Kidney epithelial cell (primary cell): ENCODE results near the gene EPHX1. TPM values are rescaled to one million over a fixed set of nuclear protein-coding genes. Genes with fewer than 3 reads are reported as not detected.
A peak's percentile ranks its signal among the peaks of the same experiment; 100 is the strongest.

Source experiments
- DNase-seq: peaks from one replicate; pipeline ENCODE4 v3.0.0-alpha.2; 2010; ENCODE audit warnings: low read depth
- H3K27me3 ChIP-seq: 2 replicates; pipeline ENCODE4 v1.6.0; 2011; ENCODE audit warnings: low read length; ENCODE audit not compliant: control insufficient read depth, insufficient read depth
- H3K36me3 ChIP-seq: 2 replicates; pipeline ENCODE4 v1.5.1; 2011; ENCODE audit warnings: low read length; ENCODE audit not compliant: control insufficient read depth, insufficient read depth
- H3K4me3 ChIP-seq: 2 replicates; pipeline ENCODE4 v1.5.1; 2011; ENCODE audit warnings: low read depth, mild to moderate bottlenecking, control low read depth, low read length
- total RNA-seq: library from RNA; depleted of rRNA; stranded (reverse); fragments of >200 nt; gene quantifications from 2 replicates; pipeline ENCODE4 v1.2.3, GENCODE V29; 2015
- TF ChIP-seq, protein P1 (sequence below): IDR thresholded peaks from 2 replicates; pipeline ENCODE4 v1.5.1; 2011; ENCODE audit warnings: mild to moderate bottlenecking, moderate library complexity, low read length, control low read depth, inconsistent platforms; ENCODE audit not compliant: insufficient read depth, poor library complexity, severe bottlenecking

The EPHX1 gene
- total RNA-seq, 1 donor from 2014 or later = 23.6 TPM

DNA sequence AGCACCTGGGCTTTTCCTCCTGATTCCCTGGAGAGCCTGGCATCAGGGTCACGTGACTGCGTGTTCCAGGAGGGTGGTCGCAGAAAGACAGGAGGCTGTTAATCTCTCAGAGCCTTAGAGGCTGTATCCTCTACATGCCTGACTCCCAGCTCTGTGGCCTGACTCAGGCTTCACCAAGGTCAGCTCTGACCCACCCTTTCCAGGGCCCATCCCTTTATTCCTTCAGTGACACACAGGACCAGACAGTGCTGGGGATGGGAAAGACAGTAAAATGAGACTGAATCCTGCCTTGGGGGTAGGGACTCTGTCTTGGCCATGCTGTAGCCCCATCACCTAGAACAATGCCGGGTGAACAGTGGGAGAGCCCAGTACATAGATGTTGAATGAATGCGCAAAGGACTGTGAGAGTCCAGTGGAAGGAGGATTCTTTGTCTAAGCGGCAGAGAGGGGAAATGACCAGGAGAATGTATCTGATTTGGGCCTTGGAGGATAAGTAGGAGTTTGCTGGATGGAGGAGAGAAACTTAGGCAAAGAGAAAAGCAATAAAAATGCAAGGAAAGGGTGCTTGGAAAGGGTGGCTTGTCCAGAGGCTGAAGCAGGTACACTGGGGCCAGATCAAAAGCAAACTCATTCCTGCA, 33.0 kb downstream of the EPHX1 start:
- no peak for DNase-seq
- Histone ChIP-seq H3K36me3 (peaks cover 7% of the 10 kb centered on the region), H3K27me3 (no peaks in the 10 kb centered on the region), H3K4me3 (no peak overlapping the region)
- TF ChIP-seq, protein P1, sequence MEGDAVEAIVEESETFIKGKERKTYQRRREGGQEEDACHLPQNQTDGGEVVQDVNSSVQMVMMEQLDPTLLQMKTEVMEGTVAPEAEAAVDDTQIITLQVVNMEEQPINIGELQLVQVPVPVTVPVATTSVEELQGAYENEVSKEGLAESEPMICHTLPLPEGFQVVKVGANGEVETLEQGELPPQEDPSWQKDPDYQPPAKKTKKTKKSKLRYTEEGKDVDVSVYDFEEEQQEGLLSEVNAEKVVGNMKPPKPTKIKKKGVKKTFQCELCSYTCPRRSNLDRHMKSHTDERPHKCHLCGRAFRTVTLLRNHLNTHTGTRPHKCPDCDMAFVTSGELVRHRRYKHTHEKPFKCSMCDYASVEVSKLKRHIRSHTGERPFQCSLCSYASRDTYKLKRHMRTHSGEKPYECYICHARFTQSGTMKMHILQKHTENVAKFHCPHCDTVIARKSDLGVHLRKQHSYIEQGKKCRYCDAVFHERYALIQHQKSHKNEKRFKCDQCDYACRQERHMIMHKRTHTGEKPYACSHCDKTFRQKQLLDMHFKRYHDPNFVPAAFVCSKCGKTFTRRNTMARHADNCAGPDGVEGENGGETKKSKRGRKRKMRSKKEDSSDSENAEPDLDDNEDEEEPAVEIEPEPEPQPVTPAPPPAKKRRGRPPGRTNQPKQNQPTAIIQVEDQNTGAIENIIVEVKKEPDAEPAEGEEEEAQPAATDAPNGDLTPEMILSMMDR = no peak

DNA sequence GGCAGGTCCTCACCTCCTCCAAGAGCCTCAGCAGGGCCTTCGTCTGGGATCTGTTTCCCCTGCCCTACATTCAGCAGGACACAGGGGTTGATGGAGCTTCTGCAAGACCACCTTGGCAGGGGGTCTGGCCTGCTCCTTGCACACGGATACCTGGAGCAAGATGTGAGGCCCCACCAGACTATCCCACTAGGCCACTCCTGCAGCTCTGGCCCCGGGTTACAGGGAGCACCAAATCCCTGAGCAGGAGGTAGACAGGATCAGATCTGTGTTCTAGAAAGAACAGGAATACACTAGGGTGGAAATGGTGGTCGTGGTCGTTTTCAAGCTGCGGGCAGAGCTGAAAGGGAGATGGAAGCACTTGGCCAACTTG, 33.5 kb downstream of the EPHX1 start:
- H3K36me3 ChIP-seq = peaks cover 7% of the 10 kb centered on the region
- no peak overlapping the region for H3K4me3 ChIP-seq
- no peak for DNase-seq
- H3K27me3 ChIP-seq = no peaks in the 10 kb centered on the region
- TF ChIP-seq, protein P1 = no peak

DNA sequence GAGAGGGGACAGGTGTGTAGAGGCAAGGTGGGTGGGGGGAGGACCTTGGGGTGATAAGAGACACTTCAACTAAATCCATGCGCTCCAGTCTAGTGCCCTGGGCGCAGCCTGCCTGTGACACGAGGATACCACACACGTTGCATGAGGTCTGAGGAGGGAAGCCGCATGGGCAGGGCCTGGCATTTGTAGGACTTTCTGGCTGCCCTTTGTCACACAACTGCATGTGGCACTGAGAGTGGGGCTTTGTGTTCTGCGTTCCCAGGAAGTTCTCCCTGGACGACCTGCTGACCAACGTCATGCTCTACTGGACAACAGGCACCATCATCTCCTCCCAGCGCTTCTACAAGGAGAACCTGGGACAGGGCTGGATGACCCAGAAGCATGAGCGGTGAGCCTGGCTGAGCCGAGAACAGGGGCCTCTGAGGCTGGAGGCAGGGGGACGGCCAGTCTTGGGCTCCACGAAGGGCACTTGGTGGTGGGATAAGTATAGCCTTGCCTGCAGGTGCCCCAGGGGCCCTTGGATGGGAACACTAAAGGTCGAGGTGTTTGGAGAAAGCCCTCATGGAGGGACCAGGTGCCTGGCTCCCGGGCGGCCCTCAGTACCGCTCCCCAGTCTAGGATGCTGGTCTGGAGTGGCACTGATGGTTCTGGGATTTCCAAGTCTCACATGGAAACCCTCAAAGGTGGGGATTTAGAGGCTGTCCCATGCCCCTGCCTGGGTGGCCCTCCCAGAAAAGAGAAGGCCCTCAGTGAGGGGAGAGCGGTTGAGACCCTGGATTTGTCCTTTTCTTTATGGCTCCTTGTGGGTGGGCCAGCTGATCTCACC, 34.5 kb downstream of the EPHX1 start:
- TF ChIP-seq, protein P1 = no peak

DNA sequence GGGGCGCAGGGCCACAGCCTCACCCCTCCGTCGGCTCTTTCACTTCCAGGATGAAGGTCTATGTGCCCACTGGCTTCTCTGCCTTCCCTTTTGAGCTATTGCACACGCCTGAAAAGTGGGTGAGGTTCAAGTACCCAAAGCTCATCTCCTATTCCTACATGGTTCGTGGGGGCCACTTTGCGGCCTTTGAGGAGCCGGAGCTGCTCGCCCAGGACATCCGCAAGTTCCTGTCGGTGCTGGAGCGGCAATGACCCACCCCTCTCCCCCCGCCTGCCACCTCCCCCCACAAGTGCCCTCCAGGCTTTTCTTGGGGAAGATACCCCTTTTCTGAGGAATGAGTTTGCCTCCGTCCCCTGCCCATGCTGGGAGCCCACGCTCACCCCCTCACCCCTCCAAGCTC, 35.2 kb downstream of the EPHX1 start:
- peaks cover 8% of the 10 kb centered on the region for H3K36me3 ChIP-seq
- TF ChIP-seq, protein P1 = no peak
- H3K27me3 ChIP-seq = no peaks in the 10 kb centered on the region
- DNase-seq = no peak
- H3K4me3 ChIP-seq = no peak overlapping the region

More for the DNA sequence above, 34.5 kb downstream of the EPHX1 start:
- peaks cover 8% of the 10 kb centered on the region for H3K36me3 ChIP-seq
- no peak for DNase-seq
- no peak overlapping the region for H3K4me3 ChIP-seq
- no peaks in the 10 kb centered on the region for H3K27me3 ChIP-seq

DNA sequence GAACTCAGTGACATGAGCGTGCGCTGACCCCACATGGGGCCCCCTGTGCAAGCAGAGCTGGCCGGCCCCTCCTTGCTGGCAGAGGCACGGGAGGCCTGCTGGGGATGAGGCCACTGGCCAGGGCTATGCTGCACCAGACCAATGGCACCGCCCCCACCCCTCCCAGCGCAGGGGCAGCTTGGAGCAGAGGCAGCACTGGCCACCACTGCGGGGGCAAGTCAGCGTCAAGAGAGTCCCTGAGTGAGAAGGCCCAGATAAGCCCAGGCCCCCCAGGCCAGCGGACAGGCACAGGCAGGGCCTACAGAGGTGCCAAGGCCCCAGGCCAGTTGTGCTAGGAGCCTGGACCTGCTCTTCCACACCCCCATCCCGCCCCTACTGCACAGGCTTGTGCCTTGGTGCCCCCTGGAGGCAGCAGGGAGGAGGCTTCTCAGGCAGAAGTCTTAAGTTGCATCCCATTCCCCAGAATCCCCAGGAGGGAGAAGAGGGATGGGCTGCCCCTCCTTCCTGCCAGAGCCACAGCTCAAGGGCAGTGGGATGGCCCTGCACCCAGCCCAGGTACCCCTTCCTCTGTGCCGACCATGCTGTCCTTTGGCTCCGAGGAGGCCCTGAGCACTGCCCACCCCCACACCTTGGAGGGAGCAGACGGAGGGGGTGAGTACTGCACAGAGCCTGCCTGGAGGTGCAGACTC, 35.8 kb downstream of the EPHX1 start:
- H3K36me3 ChIP-seq = peaks cover 8% of the 10 kb centered on the region
- no peak overlapping the region for H3K4me3 ChIP-seq
- peak; percentile 23 for DNase-seq
- TF ChIP-seq, protein P1 = peak; percentile 79
- no peaks in the 10 kb centered on the region for H3K27me3 ChIP-seq
